GM13976 (cell line): Measurements from ENCODE around the gene CLNK.

ENCODE experiments used
- DNase-seq: peaks from one replicate; pipeline ENCODE4 v3.0.0; 2012; ENCODE audit warnings: low spot score
- CTCF ChIP-seq: IDR thresholded peaks from 2 replicates; pipeline ENCODE4 v1.5.1; 2012; ENCODE audit warnings: borderline replicate concordance, mild to moderate bottlenecking; ENCODE audit not compliant: insufficient read depth; ENCODE audit errors: extremely low read depth, missing control alignments, control extremely low read depth
- in situ Hi-C: fragments of 300-500 bp; cut with MboI; formaldehyde crosslinking; loops from one replicate; pipeline ENCODE4 v1.12.0; 2022; ENCODE audit warnings: low sequenced_read_pairs, mixed read lengths, inconsistent platforms; ENCODE audit not compliant: unreplicated experiment

Gene CLNK

DNA sequence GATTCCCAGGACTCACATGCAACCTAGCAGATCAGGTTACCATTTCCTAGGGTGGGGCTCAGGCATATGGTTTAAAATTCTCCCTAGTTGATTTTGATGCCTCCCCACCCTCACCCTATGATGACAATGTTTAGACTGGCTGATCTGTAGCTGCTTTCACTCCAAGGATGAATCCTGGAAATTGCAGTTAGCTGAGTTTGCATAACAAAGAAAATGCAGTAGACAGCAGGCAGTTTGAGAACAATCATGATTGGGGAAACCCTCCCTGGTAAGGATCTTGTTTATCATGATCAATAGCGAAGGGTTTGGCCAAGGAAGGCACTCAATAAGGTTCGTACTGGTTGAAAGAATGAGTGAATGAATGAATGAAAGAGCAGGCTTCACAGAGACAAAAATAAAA, 229.4 kb downstream of the CLNK start:
- no peak for DNase-seq
- no peak for TF ChIP-seq CTCF
- in situ Hi-C loops = no loop called here

GRCh38 chr4:10454726-10455125, 229.8 kb downstream of the CLNK start:
- DNase-seq = no peak
- TF ChIP-seq CTCF = no peak
- in situ Hi-C loops = no loop called here

GRCh38 chr4:10454121-10454520, 230.4 kb downstream of the CLNK start:
- DNase-seq = no peak
- TF ChIP-seq CTCF = no peak
- in situ Hi-C loops = no loop called here

GRCh38 chr4:10448991-10449390, 235.6 kb downstream of the CLNK start:
- no peak for DNase-seq
- in situ Hi-C loops = no loop called here
- no peak for TF ChIP-seq CTCF

- TF ChIP-seq CTCF = no peak
- in situ Hi-C loops = no loop called here
- no peak for DNase-seq
Observed at GRCh38 chr4:10442976-10443375, 241.6 kb downstream of the CLNK start.

- no peak for DNase-seq
- no peak for TF ChIP-seq CTCF
- in situ Hi-C loops = no loop called here
Observed at GRCh38 chr4:10441512-10441911, 243.1 kb downstream of the CLNK start.

DNA sequence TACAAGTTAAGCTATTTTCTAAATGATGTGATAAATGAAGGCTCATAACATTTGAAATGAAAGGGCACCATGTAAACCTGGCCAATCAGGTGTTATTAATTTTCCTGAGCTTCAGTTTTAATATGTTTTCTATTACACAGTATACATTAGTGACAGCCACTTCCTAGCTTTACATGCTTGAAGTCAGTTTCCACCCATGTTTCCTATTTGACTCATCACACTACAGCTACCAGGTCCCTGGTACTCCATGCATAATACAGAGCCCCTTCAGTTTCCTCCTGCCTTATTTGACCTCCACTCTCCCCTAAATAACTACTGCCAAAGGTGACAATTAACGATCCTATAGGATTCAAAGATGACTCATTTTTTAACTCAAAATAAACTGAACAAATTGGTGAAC, 245.6 kb downstream of the CLNK start:
- in situ Hi-C loops = no loop called here
- no peak for TF ChIP-seq CTCF

More for the DNA sequence above, 245.6 kb downstream of the CLNK start:
- DNase-seq = no peak
